Vagina (tissue), 2 donors: ENCODE data around the gene TMEM176A.

Source experiments
- POLR2A ChIP-seq, 2 donors: fragments of 450-650 bp; IDR thresholded peaks; one replicate each; pipeline ENCODE4 v1.6.1; 2017; ENCODE audit warnings: antibody characterized with exemption in 2 of 2, mild to moderate bottlenecking in 2 of 2, moderate library complexity in 2 of 2
- TF ChIP-seq, protein P1 (sequence below), 3 experiments: fragments of 450-650 bp in 2 of 3; fragments of 200-600 bp in 1 of 3; sonication (generic) in 1 of 3; IDR thresholded peaks; one replicate each; pipeline ENCODE4 v1.5.1; 2017 to 2019; ENCODE audit warnings: antibody characterized with exemption in 3 of 3, mild to moderate bottlenecking in 2 of 3, moderate library complexity in 2 of 3

DNA sequence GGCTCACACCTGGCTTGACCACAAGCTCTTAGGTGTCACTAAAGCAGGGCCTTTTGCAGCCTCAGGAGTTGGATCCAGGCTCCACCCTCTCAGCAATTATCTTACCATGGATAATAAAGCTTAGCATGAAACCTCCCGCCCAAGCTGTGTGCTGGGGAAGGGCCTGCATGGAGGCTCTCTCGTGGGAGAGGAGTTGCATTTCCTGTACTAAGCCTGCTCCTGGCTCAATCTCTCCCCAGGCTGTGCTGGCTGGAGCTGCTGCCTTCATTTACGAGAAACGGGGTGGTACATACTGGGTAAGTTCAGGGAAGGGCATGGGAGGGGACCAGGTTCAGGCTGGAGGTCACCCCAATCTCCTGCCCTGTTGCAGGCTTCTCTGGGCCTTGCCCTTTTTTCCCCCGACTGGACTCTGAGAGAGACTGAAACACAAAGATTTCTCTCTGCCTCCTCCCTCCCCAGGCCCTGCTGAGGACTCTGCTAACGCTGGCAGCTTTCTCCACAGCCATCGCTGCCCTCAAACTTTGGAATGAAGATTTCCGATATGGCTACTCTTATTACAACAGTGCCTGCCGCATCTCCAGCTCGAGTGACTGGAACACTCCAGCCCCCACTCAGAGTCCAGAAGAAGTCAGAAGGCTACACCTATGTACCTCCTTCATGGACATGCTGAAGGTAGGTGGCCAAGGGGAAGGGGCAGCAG, 2.7 kb downstream of the TMEM176A start:
- no peak for TF ChIP-seq POLR2A (IDR thresholded peaks at IDR 0.05)
- TF ChIP-seq, protein P1, sequence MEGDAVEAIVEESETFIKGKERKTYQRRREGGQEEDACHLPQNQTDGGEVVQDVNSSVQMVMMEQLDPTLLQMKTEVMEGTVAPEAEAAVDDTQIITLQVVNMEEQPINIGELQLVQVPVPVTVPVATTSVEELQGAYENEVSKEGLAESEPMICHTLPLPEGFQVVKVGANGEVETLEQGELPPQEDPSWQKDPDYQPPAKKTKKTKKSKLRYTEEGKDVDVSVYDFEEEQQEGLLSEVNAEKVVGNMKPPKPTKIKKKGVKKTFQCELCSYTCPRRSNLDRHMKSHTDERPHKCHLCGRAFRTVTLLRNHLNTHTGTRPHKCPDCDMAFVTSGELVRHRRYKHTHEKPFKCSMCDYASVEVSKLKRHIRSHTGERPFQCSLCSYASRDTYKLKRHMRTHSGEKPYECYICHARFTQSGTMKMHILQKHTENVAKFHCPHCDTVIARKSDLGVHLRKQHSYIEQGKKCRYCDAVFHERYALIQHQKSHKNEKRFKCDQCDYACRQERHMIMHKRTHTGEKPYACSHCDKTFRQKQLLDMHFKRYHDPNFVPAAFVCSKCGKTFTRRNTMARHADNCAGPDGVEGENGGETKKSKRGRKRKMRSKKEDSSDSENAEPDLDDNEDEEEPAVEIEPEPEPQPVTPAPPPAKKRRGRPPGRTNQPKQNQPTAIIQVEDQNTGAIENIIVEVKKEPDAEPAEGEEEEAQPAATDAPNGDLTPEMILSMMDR (IDR thresholded peaks at IDR 0.05), result no peak
